Stimulated activated CD8-positive, alpha-beta memory T cell treated with anti-CD3 and anti-CD28 coated beads, Interleukin-2, amount 100 ng/mL, for 48 hours (primary cell): ENCODE measurements around the gene RIF1.
"Not testable (repeated sequence)": the region's sequence is repeated elsewhere in the genome, so short reads cannot be mapped to it uniquely, and the experiment has no call there.

ENCODE experiments used
- DNase-seq, 2 donors: peaks; one replicate each; pipeline ENCODE4 v3.0.0-alpha.2; 2020; ENCODE audit warnings: low read depth in 2 of 2

RIF1 gene

DNA sequence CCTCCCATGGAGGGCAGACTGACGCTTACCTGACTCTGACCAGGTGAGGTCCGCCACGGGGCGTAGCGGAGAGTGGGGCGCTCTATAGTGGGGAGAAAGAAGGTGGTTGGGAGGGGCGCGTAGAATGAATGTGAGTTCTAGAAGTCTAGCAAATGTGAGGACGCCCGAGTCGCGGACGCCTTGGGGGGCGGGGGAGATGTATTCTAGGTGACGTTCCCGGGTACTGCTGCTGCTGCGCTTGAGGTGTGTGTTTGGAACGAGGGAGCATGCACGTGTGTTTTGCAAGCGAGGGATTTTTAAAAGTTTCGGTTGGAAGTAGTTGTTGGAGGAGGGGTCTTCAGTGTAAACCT, 758 bp downstream of the RIF1 start:
- DNase-seq = peak; percentile 23 to 30

- DNase-seq = no peak
Measured at GRCh38 chr2:151417650-151418049, 7.9 kb downstream of the RIF1 start.

DNA sequence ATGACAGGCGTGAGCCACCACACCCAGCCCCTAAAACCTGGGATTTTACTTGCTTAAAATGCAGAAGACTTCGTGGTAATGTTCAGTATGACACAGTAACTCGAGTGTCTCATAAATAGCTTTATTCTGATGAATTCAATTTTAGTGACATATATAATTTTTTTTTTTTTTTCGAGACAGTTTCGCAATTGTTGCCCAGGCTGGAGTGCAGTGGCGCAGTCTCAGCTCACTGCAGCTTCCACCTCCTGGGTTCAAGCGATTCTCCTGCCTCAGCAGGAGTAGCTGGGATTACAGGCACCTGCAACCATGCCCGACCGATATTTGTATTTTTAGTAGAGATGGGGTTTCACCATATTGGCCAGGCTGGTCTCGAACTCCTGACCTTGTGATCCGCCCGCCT, 12.0 kb downstream of the RIF1 start:
- not testable (repeated sequence) for DNase-seq

DNA sequence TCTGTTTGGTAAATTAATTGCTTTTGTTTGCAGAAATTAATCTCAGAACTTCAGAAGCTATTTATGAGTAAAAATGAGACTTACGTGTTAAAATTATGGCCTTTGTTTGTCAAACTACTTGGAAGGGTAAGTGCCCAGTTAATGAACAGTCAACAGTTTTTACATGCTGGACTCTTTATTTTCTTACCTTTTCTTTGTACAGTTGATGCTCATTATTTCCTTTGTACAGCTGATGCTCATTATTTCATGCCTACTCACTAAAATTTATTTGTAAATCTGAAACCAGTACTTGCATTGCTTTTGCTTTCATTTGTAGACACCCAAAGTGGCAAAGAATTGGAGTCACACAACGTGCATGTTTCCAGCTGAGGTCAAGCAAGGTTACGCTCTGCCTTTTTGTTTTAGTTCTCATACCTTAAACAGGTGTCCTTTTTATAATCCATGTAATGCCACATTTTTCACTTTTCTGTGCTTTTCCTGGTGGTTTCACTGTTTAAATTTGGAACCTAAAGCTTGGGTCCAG, 13.3 kb downstream of the RIF1 start:
- DNase-seq = no peak

DNA sequence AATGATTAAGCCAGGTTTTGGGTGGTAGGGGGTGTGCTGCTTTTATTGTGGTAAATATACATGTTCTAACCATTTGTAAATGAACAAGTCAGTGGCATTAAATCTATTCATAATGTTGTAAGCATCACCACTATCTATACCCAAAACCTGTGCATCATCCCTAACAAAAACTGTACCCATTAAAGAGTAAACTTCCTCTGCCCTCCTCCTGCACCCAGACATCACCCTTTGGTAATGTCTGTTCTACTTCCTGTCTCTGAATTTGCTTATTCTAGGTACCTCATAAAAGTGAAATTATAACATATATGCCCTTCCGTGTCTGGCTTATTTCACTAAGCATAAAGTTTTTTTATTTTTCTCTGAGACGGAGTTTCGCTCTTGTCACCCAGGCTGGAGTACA, 14.1 kb downstream of the RIF1 start:
- no peak for DNase-seq

GRCh38 chr2:151437630-151438029, 27.9 kb downstream of the RIF1 start:
- no peak for DNase-seq

- no peak for DNase-seq
Measured at GRCh38 chr2:151438506-151438905, 28.8 kb downstream of the RIF1 start.

DNA sequence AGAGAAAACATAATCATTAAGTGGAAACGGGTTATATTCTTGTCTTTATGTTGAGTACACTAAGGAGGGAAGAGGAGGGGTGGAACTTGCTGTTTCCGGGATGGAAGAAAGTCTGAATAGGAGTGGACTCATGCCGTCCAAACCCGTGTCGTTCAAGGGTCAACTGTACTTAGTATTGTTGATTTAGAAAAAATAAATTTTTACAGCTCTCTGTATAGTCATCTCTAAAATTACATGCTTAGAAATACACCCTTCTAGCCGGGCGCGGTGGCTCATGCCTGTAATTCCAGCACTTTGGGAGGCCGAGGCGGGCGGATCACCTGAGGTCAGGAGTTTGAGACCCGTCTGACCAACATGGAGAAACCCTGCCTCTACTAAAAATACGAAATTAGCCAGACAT, 29.4 kb downstream of the RIF1 start:
- DNase-seq = no peak

- DNase-seq = no peak
Measured at GRCh38 chr2:151459358-151459757, 49.7 kb downstream of the RIF1 start.

DNA sequence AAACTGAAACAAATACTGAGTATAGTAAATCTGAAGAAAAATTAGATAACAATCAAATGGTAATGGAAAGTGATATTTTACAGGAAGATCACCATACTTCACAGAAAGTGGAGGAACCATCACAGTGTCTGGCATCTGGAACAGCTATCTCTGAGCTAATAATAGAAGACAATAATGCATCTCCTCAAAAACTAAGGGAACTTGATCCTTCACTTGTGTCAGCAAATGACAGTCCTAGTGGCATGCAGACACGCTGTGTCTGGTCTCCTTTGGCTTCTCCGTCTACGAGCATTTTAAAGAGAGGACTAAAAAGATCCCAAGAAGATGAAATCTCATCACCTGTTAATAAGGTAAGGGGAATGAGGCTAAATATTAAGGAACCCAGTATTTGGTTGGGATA, 56.1 kb downstream of the RIF1 start:
- DNase-seq = no peak

GRCh38 chr2:151470556-151470955, 60.9 kb downstream of the RIF1 start:
- DNase-seq = no peak

DNA sequence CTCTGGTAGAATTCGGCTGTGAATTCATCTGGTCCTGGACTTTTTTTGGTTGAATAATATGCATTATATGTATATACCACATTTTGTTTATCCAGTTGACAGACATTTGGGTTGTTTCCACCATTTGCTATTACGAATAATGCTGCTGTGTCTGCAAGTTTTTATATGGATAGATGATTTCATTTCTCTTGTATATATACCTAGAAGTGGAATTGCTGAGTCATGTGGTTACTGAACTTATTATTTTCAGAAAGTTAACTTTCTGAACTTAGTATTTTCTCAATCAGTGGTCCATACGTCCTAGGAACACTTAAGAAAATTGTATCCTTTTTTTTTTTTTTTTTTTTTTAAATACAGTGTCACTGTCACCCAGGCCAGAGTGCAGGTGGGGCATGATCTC, 63.3 kb downstream of the RIF1 start:
- no peak for DNase-seq

GRCh38 chr2:151475071-151475470, 65.4 kb downstream of the RIF1 start:
- DNase-seq = no peak

DNA sequence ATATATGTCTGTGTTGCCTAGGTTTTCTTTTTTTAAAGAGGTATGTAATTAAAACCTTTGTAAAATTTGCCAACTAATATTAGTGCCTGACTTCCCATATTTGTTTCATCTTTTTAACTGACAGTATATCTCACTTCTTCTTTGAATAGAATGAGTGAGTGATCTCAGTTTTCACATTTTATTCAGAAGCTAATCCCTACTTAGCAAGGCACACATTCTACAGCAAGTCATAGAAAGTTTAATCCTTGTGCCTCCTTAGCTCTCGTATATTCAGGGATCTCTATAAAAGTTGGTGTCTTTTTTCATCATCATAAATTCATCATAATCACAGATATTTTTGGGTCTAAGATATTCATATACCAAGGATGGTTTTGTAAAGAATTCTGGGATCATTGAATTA, 66.6 kb downstream of the RIF1 start:
- no peak for DNase-seq

DNA sequence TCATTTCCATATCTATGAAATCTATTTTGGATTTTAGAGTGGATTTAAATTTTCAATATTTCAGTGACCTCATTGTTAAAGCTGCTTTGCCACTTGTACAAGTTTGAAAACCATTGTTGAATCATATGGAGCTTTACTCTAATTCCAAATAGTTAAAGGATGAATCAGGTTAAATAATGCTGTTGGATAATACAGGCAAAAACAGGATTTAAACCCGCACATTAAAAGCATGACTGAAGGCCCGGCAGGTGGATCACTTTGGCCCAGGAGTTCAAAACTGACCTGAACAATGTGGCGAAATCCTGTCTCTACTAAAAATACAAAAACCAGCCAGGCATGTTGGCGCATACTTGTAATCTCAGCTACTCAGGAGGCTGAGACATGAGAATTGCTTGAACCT, 68.3 kb downstream of the RIF1 start:
- no peak for DNase-seq

GRCh38 chr2:151481744-151482143, 72.0 kb downstream of the RIF1 start:
- DNase-seq = no peak

DNA sequence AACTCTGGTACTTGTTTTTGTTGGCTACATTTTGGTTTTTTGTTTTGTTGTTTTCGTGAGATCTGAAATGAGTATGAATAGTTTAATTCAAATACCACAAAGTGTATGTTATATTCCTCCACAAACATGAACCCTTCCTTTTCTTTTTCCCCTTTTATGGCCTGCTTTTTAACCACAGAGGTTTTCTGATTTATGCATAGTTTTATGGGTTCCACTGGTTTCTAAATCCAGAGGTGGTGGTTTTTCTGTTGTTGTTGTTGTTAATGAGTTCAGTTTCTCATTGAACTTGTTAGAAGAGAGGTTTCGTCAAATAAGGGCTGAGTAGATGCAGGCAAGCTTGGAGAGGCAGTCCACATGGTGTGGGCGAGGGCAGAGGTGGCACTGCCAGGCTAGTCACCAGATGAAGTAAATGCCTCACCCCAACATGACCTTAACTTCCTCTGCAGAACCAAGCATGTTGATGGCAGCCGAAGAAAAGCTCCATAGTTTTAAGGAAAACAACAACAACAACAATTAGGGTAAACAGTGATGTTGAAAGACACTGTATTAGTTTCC, 72.5 kb downstream of the RIF1 start:
- DNase-seq = peak in 1 of 2 donors; percentile 8

DNA sequence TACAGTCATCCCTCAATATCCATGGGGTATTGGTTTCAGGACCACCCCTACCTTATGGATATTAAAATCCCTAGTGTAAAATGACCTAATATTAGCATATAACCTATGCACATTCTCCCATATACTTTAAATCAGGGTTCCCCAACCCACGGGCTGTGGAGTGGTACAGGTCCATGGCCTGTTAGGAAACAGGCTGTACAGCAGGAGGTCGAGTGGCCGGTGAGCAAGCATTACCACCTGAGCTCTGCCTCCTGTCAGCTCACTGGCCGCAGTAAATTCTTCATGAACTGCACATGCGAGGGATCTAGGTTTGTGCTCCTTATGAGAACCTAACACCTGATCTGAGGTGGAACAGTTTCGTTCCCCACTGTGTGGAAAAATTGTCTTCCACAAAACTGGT, 73.8 kb downstream of the RIF1 start:
- no peak for DNase-seq

GRCh38 chr2:151484100-151484499, 74.4 kb downstream of the RIF1 start:
- no peak for DNase-seq

DNA sequence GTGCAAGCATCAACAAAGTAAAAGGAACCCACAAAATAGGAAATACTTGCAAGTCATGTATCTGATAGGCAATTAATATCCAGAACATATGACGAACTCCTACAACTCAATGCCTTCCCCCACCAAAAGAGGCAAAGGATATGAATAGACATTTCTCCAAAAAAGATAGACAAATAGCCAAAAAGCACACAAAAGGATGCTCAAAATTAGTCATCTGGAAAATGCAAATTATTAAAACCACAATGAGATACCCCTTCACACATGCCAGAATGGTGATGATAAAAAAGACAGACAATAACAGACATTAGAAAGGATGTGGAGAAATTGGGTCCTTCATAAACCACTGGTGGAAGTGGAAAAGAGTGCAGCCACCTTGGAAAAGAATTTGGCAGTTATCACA, 76.4 kb downstream of the RIF1 start:
- DNase-seq = no peak

- no peak for DNase-seq
Measured at GRCh38 chr2:151490276-151490675, 80.6 kb downstream of the RIF1 start.

DNA sequence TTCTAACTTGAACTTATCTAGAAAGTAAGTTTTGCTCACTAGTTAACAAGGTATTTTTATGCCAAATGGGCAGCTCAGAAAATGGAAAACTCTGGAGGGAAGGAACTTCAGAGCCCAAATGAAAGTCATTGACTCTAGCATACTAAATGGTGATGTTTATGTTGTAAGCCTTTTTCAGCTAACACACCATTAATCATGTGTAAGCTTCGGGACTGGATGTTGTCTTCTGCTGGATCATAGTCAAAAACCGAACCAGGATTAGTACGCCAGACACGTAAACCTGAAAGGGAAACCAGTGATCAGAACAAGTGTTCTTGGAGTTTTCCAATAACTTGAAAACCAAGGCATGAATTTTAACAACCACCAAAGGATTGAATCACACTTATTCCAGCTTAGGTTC, 81.8 kb downstream of the RIF1 start:
- no peak for DNase-seq

DNA sequence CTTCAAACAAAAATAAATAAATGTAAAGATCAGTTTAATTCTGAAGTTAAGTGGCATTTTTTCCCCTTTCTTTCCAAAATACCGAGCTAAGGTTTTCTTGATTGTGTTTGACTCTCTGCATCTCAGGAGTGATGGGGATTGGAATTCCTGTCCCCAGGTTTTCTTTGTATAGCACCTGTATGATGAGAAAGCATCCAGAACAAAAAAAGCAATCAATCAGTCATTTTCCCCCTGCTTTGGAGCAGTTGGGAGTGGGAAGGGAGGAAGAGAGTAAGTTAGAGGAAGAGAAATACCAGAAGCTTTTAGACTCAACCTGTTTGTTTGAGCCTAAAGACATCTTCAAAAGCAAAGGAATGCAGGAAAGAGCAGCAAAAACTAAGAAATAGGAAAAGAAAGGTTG, 88.5 kb downstream of the RIF1 start:
- DNase-seq = no peak

DNA sequence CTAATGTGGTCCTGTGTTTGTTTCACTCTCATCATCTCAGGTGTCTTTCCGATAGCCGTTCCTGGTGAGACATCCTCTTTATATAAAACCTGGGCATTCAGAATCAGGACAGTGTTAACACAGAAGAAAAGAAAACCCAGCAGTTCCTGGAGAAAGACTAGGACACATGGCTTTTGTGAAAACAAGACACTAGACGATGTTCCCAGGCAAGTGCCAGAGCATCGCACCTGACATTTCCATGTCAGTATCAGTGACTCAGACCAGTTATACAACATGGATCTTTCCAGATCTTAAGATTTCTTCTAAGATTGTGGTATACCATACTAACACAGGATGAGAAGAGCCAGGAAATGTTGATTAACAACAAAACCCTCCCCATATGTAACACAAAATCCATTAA, 96.5 kb downstream of the RIF1 start:
- no peak for DNase-seq

GRCh38 chr2:151508519-151508918, 98.8 kb downstream of the RIF1 start:
- no peak for DNase-seq
